ES-I3 (cell line): ENCODE measurements around the gene ADGRF4.

Experiments
- H3K36me3 ChIP-seq: 2 replicates; pipeline ENCODE4 v1.6.1; 2013; ENCODE audit warnings: mild to moderate bottlenecking, low read length, control low read depth, moderate library complexity; ENCODE audit not compliant: insufficient read depth
- H3K4me1 ChIP-seq: 2 replicates; pipeline ENCODE4 v1.6.1; 2013; ENCODE audit warnings: mild to moderate bottlenecking, control low read depth, low read length; ENCODE audit not compliant: insufficient read depth
- H3K9ac ChIP-seq: 2 replicates; pipeline ENCODE4 v1.6.1; 2013; ENCODE audit warnings: low read depth, mild to moderate bottlenecking, low read length, moderate library complexity
- H3K9me3 ChIP-seq: 2 replicates; pipeline ENCODE4 v1.6.1; 2013; ENCODE audit warnings: mild to moderate bottlenecking, low read length, moderate library complexity; ENCODE audit not compliant: control insufficient read depth, insufficient read depth

Gene ADGRF4

GRCh38 chr6:47701363-47701762 lies 3.0 kb downstream of the ADGRF4 start:
- Histone ChIP-seq H3K36me3 (no peaks in the 10 kb centered on the region), H3K9me3 (no peaks in the 10 kb centered on the region), H3K4me1 (peaks cover 5% of the 10 kb centered on the region), H3K9ac (no peak overlapping the region)

- no peaks in the 10 kb centered on the region for H3K36me3 ChIP-seq
- H3K9me3 ChIP-seq: 0 out of 2 replicates have a peak, but pooled peaks cover 2% of the 10 kb centered on the region
- no peak overlapping the region for H3K9ac ChIP-seq
- no peaks in the 10 kb centered on the region for H3K4me1 ChIP-seq
Measured at GRCh38 chr6:47709160-47709559, 10.8 kb downstream of the ADGRF4 start.

GRCh38 chr6:47710295-47710694 lies 11.9 kb downstream of the ADGRF4 start:
- no peaks in the 10 kb centered on the region for H3K4me1 ChIP-seq
- no peak overlapping the region for H3K9ac ChIP-seq
- 0 out of 2 replicates have a peak, but pooled peaks cover 2% of the 10 kb centered on the region for H3K9me3 ChIP-seq
- H3K36me3 ChIP-seq: no peaks in the 10 kb centered on the region

GRCh38 chr6:47713200-47713599 lies 14.8 kb downstream of the ADGRF4 start:
- Histone ChIP-seq H3K9me3 (0 out of 2 replicates have a peak, but pooled peaks cover 2% of the 10 kb centered on the region), H3K36me3 (no peaks in the 10 kb centered on the region), H3K4me1 (no peaks in the 10 kb centered on the region), H3K9ac (no peak overlapping the region)

GRCh38 chr6:47714802-47715201 lies 16.4 kb downstream of the ADGRF4 start:
- Histone ChIP-seq H3K4me1 (no peaks in the 10 kb centered on the region), H3K9ac (no peak overlapping the region), H3K36me3 (no peaks in the 10 kb centered on the region), H3K9me3 (0 out of 2 replicates have a peak, but pooled peaks cover 2% of the 10 kb centered on the region)

GRCh38 chr6:47715782-47716181 lies 17.4 kb downstream of the ADGRF4 start:
- no peak overlapping the region for H3K9ac ChIP-seq
- H3K4me1 ChIP-seq: no peaks in the 10 kb centered on the region
- H3K9me3 ChIP-seq: 0 out of 2 replicates have a peak, but pooled peaks cover 2% of the 10 kb centered on the region
- H3K36me3 ChIP-seq: no peaks in the 10 kb centered on the region

- no peaks in the 10 kb centered on the region for H3K4me1 ChIP-seq
- H3K9ac ChIP-seq: no peak overlapping the region
- 0 out of 2 replicates have a peak, but pooled peaks cover 2% of the 10 kb centered on the region for H3K9me3 ChIP-seq
- H3K36me3 ChIP-seq: no peaks in the 10 kb centered on the region
Measured at GRCh38 chr6:47716207-47716606, 17.8 kb downstream of the ADGRF4 start.

- Histone ChIP-seq H3K9ac (no peak overlapping the region), H3K4me1 (no peaks in the 10 kb centered on the region), H3K9me3 (no peaks in the 10 kb centered on the region), H3K36me3 (no peaks in the 10 kb centered on the region)
Measured at GRCh38 chr6:47718571-47718970, 20.2 kb downstream of the ADGRF4 start.

GRCh38 chr6:47721189-47721588 lies 22.8 kb downstream of the ADGRF4 start:
- no peaks in the 10 kb centered on the region for H3K4me1 ChIP-seq
- no peaks in the 10 kb centered on the region for H3K9me3 ChIP-seq
- H3K36me3 ChIP-seq: no peaks in the 10 kb centered on the region
- H3K9ac ChIP-seq: no peak overlapping the region

- no peaks in the 10 kb centered on the region for H3K4me1 ChIP-seq
- no peaks in the 10 kb centered on the region for H3K36me3 ChIP-seq
- H3K9me3 ChIP-seq: no peaks in the 10 kb centered on the region
- H3K9ac ChIP-seq: no peak overlapping the region
Measured at GRCh38 chr6:47722194-47722593, 23.8 kb downstream of the ADGRF4 start.

- Histone ChIP-seq H3K9ac (no peak overlapping the region), H3K9me3 (no peaks in the 10 kb centered on the region), H3K36me3 (no peaks in the 10 kb centered on the region), H3K4me1 (no peaks in the 10 kb centered on the region)
Measured at GRCh38 chr6:47724300-47724699, 25.9 kb downstream of the ADGRF4 start.

GRCh38 chr6:47727391-47727790 lies 29.0 kb downstream of the ADGRF4 start:
- H3K9me3 ChIP-seq: no peaks in the 10 kb centered on the region
- no peak overlapping the region for H3K9ac ChIP-seq
- no peaks in the 10 kb centered on the region for H3K36me3 ChIP-seq
- no peaks in the 10 kb centered on the region for H3K4me1 ChIP-seq

- H3K36me3 ChIP-seq: no peaks in the 10 kb centered on the region
Measured at GRCh38 chr6:47729019-47729418, 30.6 kb downstream of the ADGRF4 start.

GRCh38 chr6:47729457-47729856 lies 31.1 kb downstream of the ADGRF4 start:
- no peak overlapping the region for H3K9ac ChIP-seq
- H3K4me1 ChIP-seq: peaks cover 10% of the 10 kb centered on the region
- no peaks in the 10 kb centered on the region for H3K9me3 ChIP-seq
- H3K36me3 ChIP-seq: no peaks in the 10 kb centered on the region

More at GRCh38 chr6:47729019-47729418, 30.6 kb downstream of the ADGRF4 start:
- Histone ChIP-seq H3K4me1 (peaks cover 6% of the 10 kb centered on the region; the same call in 1 of the 2 replicates), H3K9ac (no peak overlapping the region), H3K9me3 (no peaks in the 10 kb centered on the region)

GRCh38 chr6:47733879-47734558 lies 35.6 kb downstream of the ADGRF4 start:
- no peak overlapping the region for H3K9ac ChIP-seq
- H3K9me3 ChIP-seq: no peaks in the 10 kb centered on the region
- H3K36me3 ChIP-seq: no peaks in the 10 kb centered on the region
- H3K4me1 ChIP-seq: peaks cover 39% of the 10 kb centered on the region
